ENCODE data around the gene NEXN. TPM values are rescaled to one million over a fixed set of nuclear protein-coding genes. Genes with fewer than 3 reads are reported as not detected.
"Not testable (repeated sequence)": the region's sequence is repeated elsewhere in the genome, so short reads cannot be mapped to it uniquely, and the experiment has no call there.

NEXN gene
- total and polyA plus RNA-seq, 2 experiments from 2014 or later = 2.6 to 11.8 TPM

DNA sequence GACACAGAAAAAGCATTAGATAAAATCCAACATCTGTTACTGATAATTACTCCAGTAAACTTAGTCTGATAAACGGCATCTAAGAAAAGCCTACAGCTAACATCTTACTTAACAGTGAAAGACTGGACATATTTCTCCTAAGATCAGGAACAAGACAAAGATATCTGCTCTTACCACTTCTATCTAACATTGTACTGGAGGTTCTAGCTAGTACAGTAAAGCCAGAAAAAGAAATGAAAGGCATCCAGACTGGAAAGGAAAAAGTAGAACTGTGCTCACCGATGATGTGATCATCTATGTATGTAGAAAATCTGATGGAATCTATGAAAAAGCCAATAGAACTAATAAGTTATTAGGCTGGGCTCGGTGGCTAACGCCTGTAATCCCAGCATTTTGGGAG lies 21.7 kb downstream of the NEXN start:
- ATAC-seq = no peak
- H2AFZ ChIP-seq = no peak overlapping the region
- H3K36me3 ChIP-seq (ENCODE audit: insufficient read depth) = no peaks in the 10 kb centered on the region
- TF ChIP-seq STAT1 (IDR thresholded peaks at IDR 0.05; ENCODE audit: unreplicated experiment) (no peak), EZH2phosphoT487 (IDR thresholded peaks at IDR 0.05; ENCODE audit: unreplicated experiment) (no peak), EZH2 (IDR thresholded peaks at IDR 0.05; ENCODE audit: low read depth, unreplicated experiment) (no peak)
- TF ChIP-seq, protein P1, sequence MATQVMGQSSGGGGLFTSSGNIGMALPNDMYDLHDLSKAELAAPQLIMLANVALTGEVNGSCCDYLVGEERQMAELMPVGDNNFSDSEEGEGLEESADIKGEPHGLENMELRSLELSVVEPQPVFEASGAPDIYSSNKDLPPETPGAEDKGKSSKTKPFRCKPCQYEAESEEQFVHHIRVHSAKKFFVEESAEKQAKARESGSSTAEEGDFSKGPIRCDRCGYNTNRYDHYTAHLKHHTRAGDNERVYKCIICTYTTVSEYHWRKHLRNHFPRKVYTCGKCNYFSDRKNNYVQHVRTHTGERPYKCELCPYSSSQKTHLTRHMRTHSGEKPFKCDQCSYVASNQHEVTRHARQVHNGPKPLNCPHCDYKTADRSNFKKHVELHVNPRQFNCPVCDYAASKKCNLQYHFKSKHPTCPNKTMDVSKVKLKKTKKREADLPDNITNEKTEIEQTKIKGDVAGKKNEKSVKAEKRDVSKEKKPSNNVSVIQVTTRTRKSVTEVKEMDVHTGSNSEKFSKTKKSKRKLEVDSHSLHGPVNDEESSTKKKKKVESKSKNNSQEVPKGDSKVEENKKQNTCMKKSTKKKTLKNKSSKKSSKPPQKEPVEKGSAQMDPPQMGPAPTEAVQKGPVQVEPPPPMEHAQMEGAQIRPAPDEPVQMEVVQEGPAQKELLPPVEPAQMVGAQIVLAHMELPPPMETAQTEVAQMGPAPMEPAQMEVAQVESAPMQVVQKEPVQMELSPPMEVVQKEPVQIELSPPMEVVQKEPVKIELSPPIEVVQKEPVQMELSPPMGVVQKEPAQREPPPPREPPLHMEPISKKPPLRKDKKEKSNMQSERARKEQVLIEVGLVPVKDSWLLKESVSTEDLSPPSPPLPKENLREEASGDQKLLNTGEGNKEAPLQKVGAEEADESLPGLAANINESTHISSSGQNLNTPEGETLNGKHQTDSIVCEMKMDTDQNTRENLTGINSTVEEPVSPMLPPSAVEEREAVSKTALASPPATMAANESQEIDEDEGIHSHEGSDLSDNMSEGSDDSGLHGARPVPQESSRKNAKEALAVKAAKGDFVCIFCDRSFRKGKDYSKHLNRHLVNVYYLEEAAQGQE (IDR thresholded peaks at IDR 0.05; ENCODE audit: unreplicated experiment) = no peak
- Mint-ChIP-seq H3K9me3 (no peaks in the 10 kb centered on the region), H3K27me3 (ENCODE audit: insufficient read depth, low read depth, poor library complexity) (peaks cover 2% of the 10 kb centered on the region), H3K36me3 (ENCODE audit: low read depth) (no peaks in the 10 kb centered on the region), H3K27ac (no peak overlapping the region), H3K4me3 (no peak overlapping the region), H3K4me1 (no peaks in the 10 kb centered on the region)
- no peaks in the 10 kb centered on the region for H3K4me1 ChIP-seq (ENCODE audit: insufficient read depth)
- H3K27me3 ChIP-seq (ENCODE audit: insufficient read depth) = no peaks in the 10 kb centered on the region
- no peak overlapping the region for H3K4me3 ChIP-seq
- H3K9me2 ChIP-seq (ENCODE audit: insufficient read depth) = no peaks in the 10 kb centered on the region
- H3K79me2 ChIP-seq (replicated peaks; ENCODE audit: insufficient read depth) = no peaks in the 10 kb centered on the region
- DNase-seq (ENCODE audit: low spot score) = no peak
- H3K27ac ChIP-seq (ENCODE audit: low read depth) = no peak overlapping the region
- no peaks in the 10 kb centered on the region for H3F3A ChIP-seq (replicated peaks; ENCODE audit: low read depth)
- H4K20me1 ChIP-seq (replicated peaks; ENCODE audit: insufficient read depth) = no peaks in the 10 kb centered on the region
- no peak overlapping the region for H3K4me2 ChIP-seq

DNA sequence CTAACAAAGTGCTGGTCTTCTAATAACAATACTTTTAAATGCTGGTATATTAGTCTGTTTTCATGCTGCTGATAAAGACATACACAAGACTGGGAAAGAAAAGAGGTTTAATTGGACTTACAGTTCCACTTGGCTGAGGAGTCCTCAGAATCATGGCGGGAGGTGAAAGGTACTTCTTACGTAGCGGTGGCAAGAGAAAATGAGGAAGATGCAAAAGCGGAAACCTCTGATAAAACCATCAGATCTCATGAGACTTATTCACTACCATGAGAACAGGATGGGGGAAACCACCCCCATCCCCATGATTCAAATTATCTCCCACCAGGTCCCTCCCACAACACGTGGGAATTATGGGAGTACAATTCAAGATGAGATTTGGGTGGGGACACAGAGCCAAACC lies 30.5 kb downstream of the NEXN start:
- H3K27me3 Mint-ChIP-seq (ENCODE audit: insufficient read depth, low read depth, poor library complexity); H3K4me3 Mint-ChIP-seq: not testable (repeated sequence)

DNA sequence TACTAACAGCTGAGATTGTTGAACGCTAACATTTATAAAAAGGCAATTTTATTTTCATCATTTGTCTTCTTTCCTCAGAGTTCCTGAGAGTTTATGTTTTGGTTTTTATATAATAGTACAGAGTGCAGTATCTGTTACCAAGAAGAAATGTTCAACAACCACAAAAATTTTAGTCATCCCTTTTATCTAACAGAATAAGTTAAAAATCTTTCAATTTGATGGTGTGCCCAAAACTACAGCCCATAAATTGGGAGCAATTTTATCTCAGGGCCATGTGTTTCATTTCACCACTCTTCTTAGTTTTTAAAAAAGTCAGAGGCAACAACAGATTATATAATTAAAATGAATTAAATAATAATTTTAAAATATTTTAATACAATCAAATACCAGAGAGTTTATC lies 37.1 kb downstream of the NEXN start:
- Histone ChIP-seq H2AFZ (no peak overlapping the region), H3K27me3 (ENCODE audit: insufficient read depth) (no peaks in the 10 kb centered on the region), H3F3A (replicated peaks; ENCODE audit: low read depth) (no peaks in the 10 kb centered on the region), H3K4me1 (ENCODE audit: insufficient read depth) (no peaks in the 10 kb centered on the region), H3K4me3 (no peak overlapping the region), H3K36me3 (ENCODE audit: insufficient read depth) (no peaks in the 10 kb centered on the region), H3K4me2 (no peak overlapping the region), H4K20me1 (replicated peaks; ENCODE audit: insufficient read depth) (no peaks in the 10 kb centered on the region), H3K27ac (ENCODE audit: low read depth) (no peak overlapping the region), H3K79me2 (replicated peaks; ENCODE audit: insufficient read depth) (no peaks in the 10 kb centered on the region), H3K9me2 (ENCODE audit: insufficient read depth) (no peaks in the 10 kb centered on the region)
- no peak for DNase-seq (ENCODE audit: low spot score)
- H3K27me3 Mint-ChIP-seq (ENCODE audit: insufficient read depth, low read depth, poor library complexity) = peaks cover 3% of the 10 kb centered on the region
- H3K4me3 Mint-ChIP-seq = no peak overlapping the region
- no peaks in the 10 kb centered on the region for H3K4me1 Mint-ChIP-seq
- ATAC-seq = no peak
- no peaks in the 10 kb centered on the region for H3K9me3 Mint-ChIP-seq
- H3K36me3 Mint-ChIP-seq (ENCODE audit: low read depth) = no peaks in the 10 kb centered on the region
- no peak overlapping the region for H3K27ac Mint-ChIP-seq
- TF ChIP-seq STAT1 (IDR thresholded peaks at IDR 0.05; ENCODE audit: unreplicated experiment) = no peak
- TF ChIP-seq, protein P1 (IDR thresholded peaks at IDR 0.05; ENCODE audit: unreplicated experiment) = no peak
- TF ChIP-seq ZNF331 (CRISPR knock-in tag; IDR thresholded peaks at IDR 0.05; ENCODE audit: low read depth) = no peak

More for the DNA sequence above, 30.5 kb downstream of the NEXN start:
- H3K4me2 ChIP-seq; H3K36me3 Mint-ChIP-seq (ENCODE audit: low read depth); H3K4me3 ChIP-seq; H3K27ac ChIP-seq (ENCODE audit: low read depth); H3K79me2 ChIP-seq (replicated peaks; ENCODE audit: insufficient read depth); H3K9me3 Mint-ChIP-seq; H3F3A ChIP-seq (replicated peaks; ENCODE audit: low read depth); H3K4me1 Mint-ChIP-seq; ATAC-seq; H2AFZ ChIP-seq; H3K27ac Mint-ChIP-seq; H3K9me2 ChIP-seq (ENCODE audit: insufficient read depth); H4K20me1 ChIP-seq (replicated peaks; ENCODE audit: insufficient read depth); DNase-seq (ENCODE audit: low spot score); H3K4me1 ChIP-seq (ENCODE audit: insufficient read depth); H3K27me3 ChIP-seq (ENCODE audit: insufficient read depth); H3K36me3 ChIP-seq (ENCODE audit: insufficient read depth): not testable (repeated sequence)

Measured in GM23338 (cell line).